Measurements from ENCODE around the gene CD37.
"Not testable (repeated sequence)": the region's sequence is repeated elsewhere in the genome, so short reads cannot be mapped to it uniquely, and the experiment has no call there.

Gene CD37

GRCh38 chr19:49335071-49335783, at the start of gene CD37:
TSS of gene CD37 (plus strand) at chr19:49335406. CDS start at chr19:49335541, 135 bp downstream.
- DNase-seq: peak; percentile 58

GRCh38 chr19:49287141-49287770, 48.0 kb upstream of the CD37 start:
- no peak for DNase-seq

GRCh38 chr19:49288205-49288604, 47.0 kb upstream of the CD37 start:
- not testable (repeated sequence) for DNase-seq

GRCh38 chr19:49289286-49289685, 45.9 kb upstream of the CD37 start:
- DNase-seq: not testable (repeated sequence)

- no peak for DNase-seq
These were observed 44.7 kb upstream of the CD37 start for GRCh38 chr19:49290517-49290916.

- DNase-seq: no peak
These were observed 40.8 kb upstream of the CD37 start for GRCh38 chr19:49294401-49294800.

GRCh38 chr19:49295208-49295880, 39.9 kb upstream of the CD37 start:
- no peak for DNase-seq

- no peak for DNase-seq
These were observed 37.8 kb upstream of the CD37 start for GRCh38 chr19:49297403-49297802.

- DNase-seq: not testable (repeated sequence)
These were observed 36.6 kb upstream of the CD37 start for GRCh38 chr19:49298653-49299052.

GRCh38 chr19:49301165-49301865, 33.9 kb upstream of the CD37 start:
- peak; percentile 76 for DNase-seq

- DNase-seq: no peak
These were observed 33.3 kb upstream of the CD37 start for GRCh38 chr19:49301866-49302252.

- peak; percentile 16 for DNase-seq
These were observed 28.5 kb upstream of the CD37 start for GRCh38 chr19:49306734-49307133.

- no peak for DNase-seq
These were observed 26.1 kb upstream of the CD37 start for GRCh38 chr19:49309087-49309486.

- DNase-seq: no peak
These were observed 20.1 kb upstream of the CD37 start for GRCh38 chr19:49315111-49315510.

GRCh38 chr19:49316284-49316683, 18.9 kb upstream of the CD37 start:
- no peak for DNase-seq

GRCh38 chr19:49318296-49318695, 16.9 kb upstream of the CD37 start:
- DNase-seq: no peak

GRCh38 chr19:49324801-49325576, 10.2 kb upstream of the CD37 start, which contains the start of gene SLC6A16:
TSS of gene SLC6A16 (minus strand) at chr19:49325191. CDS start at chr19:49311347, 13,844 bp downstream.
- no peak for DNase-seq

- not testable (repeated sequence) for DNase-seq
These were observed 9.4 kb upstream of the CD37 start for GRCh38 chr19:49325756-49326155.

- DNase-seq: no peak
These were observed 9.0 kb upstream of the CD37 start for GRCh38 chr19:49326165-49326704.

- peak; percentile 66 for DNase-seq
These were observed 7.2 kb upstream of the CD37 start for GRCh38 chr19:49327878-49328544.

- DNase-seq: no peak
These were observed 6.5 kb upstream of the CD37 start for GRCh38 chr19:49328741-49329140.

GRCh38 chr19:49331187-49331586, 4.0 kb upstream of the CD37 start:
- DNase-seq: not testable (repeated sequence)
